ENCODE results near the gene RFTN1. TPM values are rescaled to one million over a fixed set of nuclear protein-coding genes. Genes with fewer than 3 reads are reported as not detected.

Gene RFTN1
- total and polyA plus RNA-seq, 2 donors (not counting 1 experiment from before 2014, with no cell fraction given) = 35.1 to 35.5 TPM

DNA sequence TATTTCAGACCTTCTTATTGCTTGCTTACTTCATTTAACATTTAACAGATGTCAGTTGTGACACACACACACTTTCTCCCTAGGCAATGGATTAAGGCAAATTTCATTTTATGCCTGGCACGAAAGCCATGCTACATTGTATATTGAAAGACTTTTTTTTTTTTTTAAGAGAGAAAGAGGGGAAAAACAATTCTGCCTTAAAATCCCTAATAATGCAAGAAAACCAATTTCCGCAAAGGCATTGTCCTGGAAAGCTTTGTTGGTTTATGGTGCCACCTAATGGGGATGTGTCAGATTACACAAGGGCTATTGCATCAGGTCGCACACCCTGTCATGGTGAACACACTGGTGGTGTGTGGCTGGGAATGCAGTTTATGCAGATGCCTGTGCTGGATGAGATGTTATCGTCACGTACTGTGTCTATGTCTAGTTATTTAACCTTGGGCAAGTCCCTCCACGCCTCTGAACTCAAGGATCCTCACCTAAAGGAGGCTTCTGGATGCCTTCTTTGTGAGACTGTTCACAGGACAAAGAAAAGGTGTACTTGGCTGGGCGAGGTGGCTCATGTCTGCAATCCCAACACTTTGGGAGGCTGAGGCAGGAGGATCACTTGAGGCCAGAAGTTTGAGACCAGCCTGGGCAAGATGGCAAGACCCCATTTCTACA lies 37.3 kb upstream of the RFTN1 start:
- Histone ChIP-seq H3K27me3 (ENCODE audit: control insufficient read depth, insufficient read depth, low read length) (peaks cover 4% of the 10 kb centered on the region), H3K4me1 (ENCODE audit: control insufficient read depth, extremely low read depth, insufficient read depth, low read length) (no peaks in the 10 kb centered on the region), H3K4me3 (replicated peaks in 1 of 4; ENCODE audit: control extremely low read depth in 1 of 4, insufficient read depth in 1 of 4, low read depth in 3 of 4, low read length in 4 of 4) (peak overlapping the region in 2 of 4 experiments; percentile 29 to 30), H3K36me3 (ENCODE audit: control insufficient read depth, insufficient read depth, low read length) (no peaks in the 10 kb centered on the region), H4K20me1 (ENCODE audit: control insufficient read depth, extremely low read depth, insufficient read depth, low read length) (no peaks in the 10 kb centered on the region), H3K79me2 (ENCODE audit: control insufficient read depth, insufficient read depth, low read length) (no peaks in the 10 kb centered on the region), H3K27ac (ENCODE audit: insufficient read depth, low read length) (no peak overlapping the region), H3K9ac (ENCODE audit: insufficient read depth, low read length) (no peak overlapping the region), H3K4me2 (ENCODE audit: extremely low read depth, insufficient read depth, low read length) (no peak overlapping the region), H3K9me3 (ENCODE audit: control insufficient read depth, insufficient read depth, low read depth, low read length) (no peaks in the 10 kb centered on the region), H2AFZ (ENCODE audit: low read length) (peak overlapping the region; percentile 15)
- TF ChIP-seq, protein P1, sequence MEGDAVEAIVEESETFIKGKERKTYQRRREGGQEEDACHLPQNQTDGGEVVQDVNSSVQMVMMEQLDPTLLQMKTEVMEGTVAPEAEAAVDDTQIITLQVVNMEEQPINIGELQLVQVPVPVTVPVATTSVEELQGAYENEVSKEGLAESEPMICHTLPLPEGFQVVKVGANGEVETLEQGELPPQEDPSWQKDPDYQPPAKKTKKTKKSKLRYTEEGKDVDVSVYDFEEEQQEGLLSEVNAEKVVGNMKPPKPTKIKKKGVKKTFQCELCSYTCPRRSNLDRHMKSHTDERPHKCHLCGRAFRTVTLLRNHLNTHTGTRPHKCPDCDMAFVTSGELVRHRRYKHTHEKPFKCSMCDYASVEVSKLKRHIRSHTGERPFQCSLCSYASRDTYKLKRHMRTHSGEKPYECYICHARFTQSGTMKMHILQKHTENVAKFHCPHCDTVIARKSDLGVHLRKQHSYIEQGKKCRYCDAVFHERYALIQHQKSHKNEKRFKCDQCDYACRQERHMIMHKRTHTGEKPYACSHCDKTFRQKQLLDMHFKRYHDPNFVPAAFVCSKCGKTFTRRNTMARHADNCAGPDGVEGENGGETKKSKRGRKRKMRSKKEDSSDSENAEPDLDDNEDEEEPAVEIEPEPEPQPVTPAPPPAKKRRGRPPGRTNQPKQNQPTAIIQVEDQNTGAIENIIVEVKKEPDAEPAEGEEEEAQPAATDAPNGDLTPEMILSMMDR (conservative IDR thresholded peaks at IDR 0.05 in 1 of 2, IDR thresholded peaks at IDR 0.05 in 1 of 2; ENCODE audit: low read depth in 1 of 2, low read length in 2 of 2) = peak; percentile 84 to 91
- TF ChIP-seq EZH2 (IDR thresholded peaks at IDR 0.05; ENCODE audit: low read length, missing control alignments) = no peak
- DNase-seq (ENCODE audit: low read depth in 2 of 2) = peak; percentile 80 to 90

DNA sequence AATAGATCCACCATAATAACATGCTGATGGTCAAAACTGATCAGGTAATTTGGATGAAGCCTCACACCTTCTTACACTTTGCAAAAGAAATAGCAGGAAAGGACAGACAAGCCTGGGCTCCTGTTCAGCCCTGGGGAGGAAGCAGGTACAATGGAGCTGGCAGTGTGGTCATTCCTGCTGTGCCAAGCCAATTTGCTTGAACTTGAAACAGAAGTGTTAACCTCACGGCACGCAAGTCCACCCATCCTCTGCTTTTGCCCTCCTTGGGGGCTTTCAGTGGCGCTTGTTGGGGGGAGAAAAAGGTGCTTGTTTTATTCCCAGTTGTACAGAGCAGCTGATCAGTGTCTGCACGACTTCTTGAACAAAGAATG lies 36.8 kb upstream of the RFTN1 start:
- Histone ChIP-seq H3K4me1 (ENCODE audit: control insufficient read depth, extremely low read depth, insufficient read depth, low read length) (no peaks in the 10 kb centered on the region), H3K27ac (ENCODE audit: insufficient read depth, low read length) (no peak overlapping the region), H3K4me2 (ENCODE audit: extremely low read depth, insufficient read depth, low read length) (no peak overlapping the region), H3K36me3 (ENCODE audit: control insufficient read depth, insufficient read depth, low read length) (no peaks in the 10 kb centered on the region), H3K9ac (ENCODE audit: insufficient read depth, low read length) (no peak overlapping the region), H3K4me3 (replicated peaks in 1 of 4; ENCODE audit: control extremely low read depth in 1 of 4, insufficient read depth in 1 of 4, low read depth in 3 of 4, low read length in 4 of 4) (peak overlapping the region in 2 of 4 experiments; percentile 29 to 30), H4K20me1 (ENCODE audit: control insufficient read depth, extremely low read depth, insufficient read depth, low read length) (no peaks in the 10 kb centered on the region), H3K9me3 (ENCODE audit: control insufficient read depth, insufficient read depth, low read depth, low read length) (no peaks in the 10 kb centered on the region), H3K79me2 (ENCODE audit: control insufficient read depth, insufficient read depth, low read length) (no peaks in the 10 kb centered on the region), H2AFZ (ENCODE audit: low read length) (no peak overlapping the region), H3K27me3 (ENCODE audit: control insufficient read depth, insufficient read depth, low read length) (peaks cover 4% of the 10 kb centered on the region)
- DNase-seq (ENCODE audit: low read depth in 2 of 2) = peak in 1 of 2 donors; percentile 4
- TF ChIP-seq, protein P1 (conservative IDR thresholded peaks at IDR 0.05 in 1 of 2, IDR thresholded peaks at IDR 0.05 in 1 of 2; ENCODE audit: low read depth in 1 of 2, low read length in 2 of 2) = no peak
- no peak for TF ChIP-seq EZH2 (IDR thresholded peaks at IDR 0.05; ENCODE audit: low read length, missing control alignments)

DNA sequence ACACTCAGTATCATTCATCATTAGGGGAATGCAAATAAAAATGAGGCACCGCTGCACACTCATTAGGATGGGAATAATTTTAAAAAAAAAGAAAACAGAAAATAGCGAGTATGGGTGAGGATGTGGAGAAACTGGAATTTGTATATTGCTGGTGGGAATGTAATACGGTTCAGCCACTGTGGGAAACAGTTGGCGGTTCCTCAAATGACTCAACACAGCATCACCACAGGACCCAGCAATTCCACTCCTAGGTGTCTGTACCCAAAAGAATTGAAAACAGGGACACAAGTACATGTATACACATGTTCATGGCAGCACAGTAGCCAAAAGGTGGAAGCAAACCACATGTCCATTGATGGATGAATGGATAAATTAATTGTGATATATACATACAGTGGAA lies 35.2 kb upstream of the RFTN1 start:
- Histone ChIP-seq H2AFZ (ENCODE audit: low read length) (no peak overlapping the region), H3K79me2 (ENCODE audit: control insufficient read depth, insufficient read depth, low read length) (no peaks in the 10 kb centered on the region), H3K9me3 (ENCODE audit: control insufficient read depth, insufficient read depth, low read depth, low read length) (no peaks in the 10 kb centered on the region), H3K36me3 (ENCODE audit: control insufficient read depth, insufficient read depth, low read length) (no peaks in the 10 kb centered on the region), H3K4me1 (ENCODE audit: control insufficient read depth, extremely low read depth, insufficient read depth, low read length) (no peaks in the 10 kb centered on the region), H3K4me3 (replicated peaks in 1 of 4; ENCODE audit: control extremely low read depth in 1 of 4, insufficient read depth in 1 of 4, low read depth in 3 of 4, low read length in 4 of 4) (no peak overlapping the region), H3K9ac (ENCODE audit: insufficient read depth, low read length) (no peak overlapping the region), H3K4me2 (ENCODE audit: extremely low read depth, insufficient read depth, low read length) (no peak overlapping the region), H3K27ac (ENCODE audit: insufficient read depth, low read length) (no peak overlapping the region), H3K27me3 (ENCODE audit: control insufficient read depth, insufficient read depth, low read length) (peaks cover 3% of the 10 kb centered on the region), H4K20me1 (ENCODE audit: control insufficient read depth, extremely low read depth, insufficient read depth, low read length) (no peaks in the 10 kb centered on the region)
- peak; percentile 65 to 87 for DNase-seq (ENCODE audit: low read depth in 2 of 2)
- TF ChIP-seq, protein P1 (conservative IDR thresholded peaks at IDR 0.05 in 1 of 2, IDR thresholded peaks at IDR 0.05 in 1 of 2; ENCODE audit: low read depth in 1 of 2, low read length in 2 of 2) = no peak
- no peak for TF ChIP-seq EZH2 (IDR thresholded peaks at IDR 0.05; ENCODE audit: low read length, missing control alignments)
